ENCODE measurements around the gene UBE2J1.

The UBE2J1 gene

DNA sequence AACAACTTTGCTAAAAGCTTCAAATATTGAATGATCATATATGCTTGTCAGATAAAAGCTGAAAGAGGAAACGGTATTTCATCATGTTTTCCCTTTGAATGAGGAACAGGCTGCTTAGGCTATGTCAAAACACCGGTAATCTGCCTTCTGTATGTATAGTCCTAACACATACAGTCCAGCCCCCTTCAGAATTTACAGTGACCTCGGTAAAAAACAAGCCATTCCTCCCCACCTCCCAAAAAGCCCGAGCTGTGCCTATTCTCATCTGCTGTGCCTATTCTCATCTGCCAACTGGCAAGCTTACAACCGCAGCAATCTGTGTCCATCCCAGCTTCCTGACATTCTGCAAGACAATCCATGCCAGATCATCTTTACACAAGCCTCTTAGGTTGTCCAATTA is 26.8 kb upstream of the UBE2J1 start:
- Histone ChIP-seq H3K9me3 (ENCODE audit: low read length) (no peaks in the 10 kb centered on the region), H3K4me1 (ENCODE audit: insufficient read depth, low read length, severe bottlenecking) (peaks cover 25% of the 10 kb centered on the region), H2AFZ (ENCODE audit: low read length) (no peak overlapping the region), H3F3A (ENCODE audit: insufficient read depth, low read length) (no peaks in the 10 kb centered on the region), H3K27ac (ENCODE audit: low read depth, low read length, poor library complexity, severe bottlenecking) (no peak overlapping the region), H3K9ac (ENCODE audit: low read length) (no peak overlapping the region), H4K20me1 (ENCODE audit: insufficient read depth, low read length) (no peaks in the 10 kb centered on the region), H3K79me2 (ENCODE audit: insufficient read depth, low read length) (no peaks in the 10 kb centered on the region), H3K9me2 (ENCODE audit: low read depth, low read length) (no peaks in the 10 kb centered on the region), H3K27me3 (ENCODE audit: insufficient read depth, low read length) (no peaks in the 10 kb centered on the region), H3K36me3 (ENCODE audit: insufficient read depth, low read length) (no peaks in the 10 kb centered on the region; the same call in 1 of the 2 replicates), H3K4me2 (ENCODE audit: low read length) (no peak overlapping the region), H3K4me3 (ENCODE audit: low read depth, low read length, poor library complexity, severe bottlenecking) (no peak overlapping the region)
- TF ChIP-seq, protein P1, sequence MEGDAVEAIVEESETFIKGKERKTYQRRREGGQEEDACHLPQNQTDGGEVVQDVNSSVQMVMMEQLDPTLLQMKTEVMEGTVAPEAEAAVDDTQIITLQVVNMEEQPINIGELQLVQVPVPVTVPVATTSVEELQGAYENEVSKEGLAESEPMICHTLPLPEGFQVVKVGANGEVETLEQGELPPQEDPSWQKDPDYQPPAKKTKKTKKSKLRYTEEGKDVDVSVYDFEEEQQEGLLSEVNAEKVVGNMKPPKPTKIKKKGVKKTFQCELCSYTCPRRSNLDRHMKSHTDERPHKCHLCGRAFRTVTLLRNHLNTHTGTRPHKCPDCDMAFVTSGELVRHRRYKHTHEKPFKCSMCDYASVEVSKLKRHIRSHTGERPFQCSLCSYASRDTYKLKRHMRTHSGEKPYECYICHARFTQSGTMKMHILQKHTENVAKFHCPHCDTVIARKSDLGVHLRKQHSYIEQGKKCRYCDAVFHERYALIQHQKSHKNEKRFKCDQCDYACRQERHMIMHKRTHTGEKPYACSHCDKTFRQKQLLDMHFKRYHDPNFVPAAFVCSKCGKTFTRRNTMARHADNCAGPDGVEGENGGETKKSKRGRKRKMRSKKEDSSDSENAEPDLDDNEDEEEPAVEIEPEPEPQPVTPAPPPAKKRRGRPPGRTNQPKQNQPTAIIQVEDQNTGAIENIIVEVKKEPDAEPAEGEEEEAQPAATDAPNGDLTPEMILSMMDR (IDR thresholded peaks at IDR 0.05; ENCODE audit: low read length) = no peak
- no peak for TF ChIP-seq EZH2 (IDR thresholded peaks at IDR 0.05; ENCODE audit: borderline replicate concordance, low read length)

DNA sequence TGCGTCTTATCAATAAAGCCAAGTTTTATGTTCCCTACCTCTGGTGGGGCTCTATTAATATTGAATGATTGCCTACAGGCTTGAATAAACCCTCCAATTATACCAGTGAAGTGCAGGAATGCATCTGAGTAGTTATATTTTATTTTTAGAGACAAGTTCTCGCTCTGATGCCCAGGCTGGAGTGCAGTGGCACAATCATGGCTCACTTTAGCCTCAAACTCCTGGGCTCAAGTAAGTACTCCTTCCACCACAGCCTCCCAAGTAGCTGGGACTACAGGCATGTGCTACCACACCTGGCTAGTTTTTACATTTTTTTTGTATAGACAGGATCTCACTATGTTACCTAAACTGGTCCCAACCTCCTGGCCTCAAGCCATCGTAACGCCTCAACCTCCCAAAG is 26.1 kb upstream of the UBE2J1 start:
- no peaks in the 10 kb centered on the region for H3F3A ChIP-seq (ENCODE audit: insufficient read depth, low read length)
- H3K27me3 ChIP-seq (ENCODE audit: insufficient read depth, low read length) = no peaks in the 10 kb centered on the region
- H3K27ac ChIP-seq (ENCODE audit: low read depth, low read length, poor library complexity, severe bottlenecking) = no peak overlapping the region
- peaks cover 25% of the 10 kb centered on the region for H3K4me1 ChIP-seq (ENCODE audit: insufficient read depth, low read length, severe bottlenecking)
- H3K4me3 ChIP-seq (ENCODE audit: low read depth, low read length, poor library complexity, severe bottlenecking) = no peak overlapping the region
- H3K9ac ChIP-seq (ENCODE audit: low read length) = no peak overlapping the region
- TF ChIP-seq, protein P1 (IDR thresholded peaks at IDR 0.05; ENCODE audit: low read length) = no peak
- TF ChIP-seq EZH2 (IDR thresholded peaks at IDR 0.05; ENCODE audit: borderline replicate concordance, low read length) = no peak
- no peaks in the 10 kb centered on the region for H3K79me2 ChIP-seq (ENCODE audit: insufficient read depth, low read length)
- H3K4me2 ChIP-seq (ENCODE audit: low read length) = no peak overlapping the region
- no peaks in the 10 kb centered on the region for H3K9me3 ChIP-seq (ENCODE audit: low read length)
- H2AFZ ChIP-seq (ENCODE audit: low read length) = no peak overlapping the region
- H4K20me1 ChIP-seq (ENCODE audit: insufficient read depth, low read length) = no peaks in the 10 kb centered on the region
- H3K9me2 ChIP-seq (ENCODE audit: low read depth, low read length) = no peaks in the 10 kb centered on the region
- no peaks in the 10 kb centered on the region for H3K36me3 ChIP-seq (ENCODE audit: insufficient read depth, low read length)

DNA sequence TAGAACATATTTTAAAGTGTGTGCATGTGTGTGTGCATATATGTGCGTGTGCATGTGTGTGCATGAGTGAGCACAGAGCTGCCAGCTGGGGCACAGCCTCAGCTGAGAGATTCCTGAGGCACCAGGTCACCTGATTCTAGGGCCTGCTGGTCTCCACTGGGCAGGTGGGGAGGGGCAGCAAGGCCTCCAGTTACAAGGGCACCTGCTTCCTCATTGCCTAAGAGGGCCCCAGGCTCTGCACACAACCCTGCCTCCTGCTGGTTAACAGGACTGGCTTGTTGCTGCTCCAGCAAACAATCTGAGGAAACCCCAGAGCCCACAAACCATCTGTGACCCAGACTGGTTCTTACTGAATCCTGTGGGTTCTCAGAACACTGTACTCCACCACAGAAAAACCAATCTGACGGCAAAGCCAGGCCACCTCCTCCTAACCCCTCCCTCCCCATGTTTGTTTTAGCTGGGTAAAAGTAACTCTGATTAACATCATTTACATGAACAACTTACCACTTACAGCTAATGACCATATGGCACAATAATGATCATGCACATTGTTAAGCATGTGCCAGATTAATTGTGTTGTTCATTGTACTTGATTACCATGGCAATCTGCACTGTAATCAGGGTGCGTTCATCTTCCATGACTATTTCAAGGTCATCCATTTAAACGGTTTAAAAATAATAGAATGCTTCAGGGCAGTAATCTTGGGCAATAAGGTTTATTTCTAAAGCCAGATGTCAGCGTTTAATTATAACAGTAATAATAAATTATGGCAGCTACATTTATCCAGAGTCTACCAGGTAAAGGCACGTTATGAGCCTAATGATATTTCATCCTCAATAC is 23.1 kb upstream of the UBE2J1 start:
- peak overlapping the region; percentile 20; the same call in 1 of the 2 replicates for H3K9ac ChIP-seq (ENCODE audit: low read length)
- no peak for TF ChIP-seq EZH2 (IDR thresholded peaks at IDR 0.05; ENCODE audit: borderline replicate concordance, low read length)
- TF ChIP-seq, protein P1 (IDR thresholded peaks at IDR 0.05; ENCODE audit: low read length) = peak; percentile 68
- no peaks in the 10 kb centered on the region for H3K27me3 ChIP-seq (ENCODE audit: insufficient read depth, low read length)

More for the DNA sequence above, 23.1 kb upstream of the UBE2J1 start:
- Histone ChIP-seq H3K4me3 (ENCODE audit: low read depth, low read length, poor library complexity, severe bottlenecking) (no peak overlapping the region), H2AFZ (ENCODE audit: low read length) (no peak overlapping the region), H3K27ac (ENCODE audit: low read depth, low read length, poor library complexity, severe bottlenecking) (peak overlapping the region; percentile 65), H3F3A (ENCODE audit: insufficient read depth, low read length) (no peaks in the 10 kb centered on the region), H3K36me3 (ENCODE audit: insufficient read depth, low read length) (no peaks in the 10 kb centered on the region), H4K20me1 (ENCODE audit: insufficient read depth, low read length) (no peaks in the 10 kb centered on the region), H3K79me2 (ENCODE audit: insufficient read depth, low read length) (no peaks in the 10 kb centered on the region), H3K4me2 (ENCODE audit: low read length) (peak overlapping the region; percentile 14; the same call in 1 of the 2 replicates), H3K4me1 (ENCODE audit: insufficient read depth, low read length, severe bottlenecking) (peaks cover 42% of the 10 kb centered on the region), H3K9me3 (ENCODE audit: low read length) (no peaks in the 10 kb centered on the region), H3K9me2 (ENCODE audit: low read depth, low read length) (no peaks in the 10 kb centered on the region)
